HCT116 (cell line): Measurements from ENCODE around the gene DRG2. TPM values are rescaled to one million over a fixed set of nuclear protein-coding genes. Genes with fewer than 3 reads are reported as not detected.

ENCODE experiments used
- ATAC-seq: fragments of 200-7000 bp; cut with Tn5 transposase; 2 replicates; pipeline ENCODE4 v1.9.1; 2020; ENCODE audit warnings: mild to moderate bottlenecking, moderate library complexity
- BruUV-seq: library from RNA; stranded (reverse); fragments of 400-500 nt; replicated peaks from 2 replicates; lab custom pipeline; 2021; lab: Mats Ljungman, UMichigan
- CTCF ChIA-PET: fragments of 300-600 bp; sonication (Branson Sonifier 250); formaldehyde crosslinking; loops from one replicate; lab custom pipeline; 2021; ENCODE audit warnings: antibody characterized with exemption; lab: Charles Lee
- POLR2A ChIA-PET: fragments of 300-600, 350-600 bp; sonication (Branson Sonifier 250); formaldehyde crosslinking; loops from one replicate; lab custom pipeline; 2021; ENCODE audit warnings: antibody characterized with exemption; lab: Charles Lee
- RAD21 ChIA-PET, 2 experiments: fragments of 300-600 bp; sonication (Branson Sonifier 250); formaldehyde crosslinking; loops; one replicate each; lab custom pipeline; 2023; ENCODE audit warnings: low total read pairs in 2 of 2; ENCODE audit not compliant: uncharacterized antibody in 2 of 2, unreplicated experiment in 2 of 2, low non-redundant PET in 1 of 2; lab: Charles Lee
- DNase-seq: peaks from one replicate; pipeline ENCODE4 v3.0.0-alpha.2; 2010; ENCODE audit warnings: low read depth, low spot score
- H2AFZ ChIP-seq: fragments of 200-600 bp; shearing (Covaris generic), sonication (generic); 2 replicates; pipeline ENCODE4 v1.6.1; 2017; ENCODE audit warnings: low read depth, mixed run types, mixed read lengths, antibody characterized with exemption, low read length; ENCODE audit not compliant: poor library complexity, severe bottlenecking
- H3K27ac ChIP-seq: 2 replicates; pipeline ENCODE4 v1.5.1; 2012; ENCODE audit warnings: low read depth, low read length
- H3K27me3 ChIP-seq: fragments of 200-600 bp; sonication (generic); 2 replicates; pipeline ENCODE4 v1.6.1; 2016; ENCODE audit warnings: mixed run types, low read length, mixed read lengths; ENCODE audit not compliant: insufficient read depth
- H3K36me3 ChIP-seq, 2 experiments: fragments of 200-500 bp in 1 of 2; fragments of 200-600 bp in 1 of 2; sonication (Bioruptor generic) in 1 of 2; sonication (generic) in 1 of 2; 2 replicates each; pipeline versions ENCODE4 v1.5.1 to v1.6.1; 2014 to 2016; ENCODE audit warnings: low read length in 2 of 2, inconsistent platforms in 1 of 2, mixed read lengths in 1 of 2, mixed run types in 1 of 2; ENCODE audit not compliant: insufficient read depth in 2 of 2, control insufficient read depth in 1 of 2
- H3K4me1 ChIP-seq, 2 experiments: fragments of 200-600 bp in 1 of 2; sonication (generic) in 1 of 2; 2 replicates each; pipeline versions ENCODE4 v1.5.1 to v1.6.1; 2012 to 2017; ENCODE audit warnings: low read length in 2 of 2, inconsistent platforms in 1 of 2, mild to moderate bottlenecking in 1 of 2, mixed read lengths in 1 of 2, mixed run types in 1 of 2, moderate library complexity in 1 of 2; ENCODE audit not compliant: insufficient read depth in 2 of 2, control insufficient read depth in 1 of 2
- H3K4me2 ChIP-seq: fragments of 200-600 bp; sonication (generic); 2 replicates; pipeline ENCODE4 v1.6.1; 2017; ENCODE audit warnings: mixed run types, low read length, mixed read lengths
- H3K4me3 ChIP-seq, 2 experiments: fragments of 200-600 bp in 1 of 2; sonication (generic) in 1 of 2; replicated peaks in 1 of 2; 2 replicates each; pipeline ENCODE4 v1.5.1; 2011 to 2016; ENCODE audit warnings: low read length in 2 of 2, control low read depth in 1 of 2, low read depth in 1 of 2, mild to moderate bottlenecking in 1 of 2, mixed read lengths in 1 of 2, mixed run types in 1 of 2
- H3K79me2 ChIP-seq: fragments of 200-600 bp; sonication (generic); 2 replicates; pipeline ENCODE4 v1.6.1; 2017; ENCODE audit warnings: mild to moderate bottlenecking, mixed run types, low read length, moderate library complexity, mixed read lengths; ENCODE audit not compliant: insufficient read depth
- H3K9ac ChIP-seq: fragments of 200-600 bp; sonication (generic); 2 replicates; pipeline ENCODE4 v1.6.1; 2016; ENCODE audit warnings: low read length, mixed read lengths
- H3K9me2 ChIP-seq: fragments of 200-600 bp; sonication (generic), shearing (Covaris generic); 2 replicates; pipeline ENCODE4 v1.6.1; 2017; ENCODE audit warnings: mixed run types, mild to moderate bottlenecking, moderate library complexity; ENCODE audit not compliant: insufficient read depth
- H3K9me3 ChIP-seq, 2 experiments: fragments of 200-500 bp in 1 of 2; fragments of 200-600 bp in 1 of 2; sonication (Bioruptor generic) in 1 of 2; sonication (generic) in 1 of 2; 2 replicates each; pipeline ENCODE4 v1.6.1; 2014 to 2017; ENCODE audit warnings: low read length in 2 of 2, mixed read lengths in 2 of 2, inconsistent platforms in 1 of 2, low read depth in 1 of 2, mild to moderate bottlenecking in 1 of 2, mixed run types in 1 of 2, moderate library complexity in 1 of 2; ENCODE audit not compliant: control insufficient read depth in 1 of 2, insufficient read depth in 1 of 2
- H4K20me1 ChIP-seq: fragments of 200-600 bp; sonication (generic), shearing (Covaris generic); 2 replicates; pipeline ENCODE4 v1.6.1; 2017; ENCODE audit warnings: mixed run types, mild to moderate bottlenecking, moderate library complexity; ENCODE audit not compliant: insufficient read depth
- CBX3 ChIP-seq: IDR thresholded peaks from 2 replicates; pipeline ENCODE4 v1.6.1; 2012; ENCODE audit warnings: low read depth
- CEBPB ChIP-seq: IDR thresholded peaks from 2 replicates; pipeline ENCODE4 v1.6.1; 2012; ENCODE audit warnings: low read depth
- ELF1 ChIP-seq: IDR thresholded peaks from 2 replicates; pipeline ENCODE4 v1.6.1; 2012; ENCODE audit warnings: low read depth, borderline replicate concordance
- FOSL1 ChIP-seq: IDR thresholded peaks from 2 replicates; pipeline ENCODE4 v1.6.1; 2012; ENCODE audit warnings: low read depth
- JUND ChIP-seq: IDR thresholded peaks from 2 replicates; pipeline ENCODE4 v1.6.1; 2012
- POLR2A ChIP-seq: IDR thresholded peaks from 2 replicates; pipeline ENCODE4 v1.7.0; 2011; ENCODE audit warnings: borderline replicate concordance; ENCODE audit not compliant: insufficient read depth, insufficient read length; ENCODE audit errors: extremely low read depth
- POLR2AphosphoS5 ChIP-seq: IDR thresholded peaks from 2 replicates; pipeline ENCODE4 v1.6.1; 2011; ENCODE audit warnings: mild to moderate bottlenecking, low read depth, low read length, moderate library complexity
- RAD21 ChIP-seq: IDR thresholded peaks from 2 replicates; pipeline ENCODE4 v1.6.1; 2012; ENCODE audit warnings: low read depth, mild to moderate bottlenecking
- SIN3A ChIP-seq: IDR thresholded peaks from 2 replicates; pipeline ENCODE4 v1.6.1; 2012; ENCODE audit warnings: low read depth
- SP1 ChIP-seq: IDR thresholded peaks from 2 replicates; pipeline ENCODE4 v1.6.1; 2012; ENCODE audit warnings: low read depth
- TCF7L2 ChIP-seq: IDR thresholded peaks from 2 replicates; pipeline ENCODE4 v1.7.0; 2011; ENCODE audit warnings: borderline replicate concordance, inconsistent platforms; ENCODE audit not compliant: insufficient read depth, insufficient read length; ENCODE audit errors: extremely low read depth
- YY1 ChIP-seq: IDR thresholded peaks from 2 replicates; pipeline ENCODE4 v1.6.1; 2011; ENCODE audit warnings: low read length, low read depth, moderate library complexity, mild to moderate bottlenecking; ENCODE audit not compliant: insufficient replicate concordance; ENCODE audit errors: extremely low read depth
- ZFX ChIP-seq: fragments of 450-650 bp; IDR thresholded peaks from 2 replicates; pipeline ENCODE4 v1.6.1; 2017
- intact Hi-C: fragments of 100-400 bp; cut with micrococcal nuclease; formaldehyde crosslinking; loops from 2 replicates; pipeline ENCODE4 v1.10.0; 2022
- total RNA-seq: library from RNA; stranded (reverse); gene quantifications from one replicate; pipeline ENCODE4 v1.2.1, GENCODE V29; 2021; ENCODE audit not compliant: unreplicated experiment
- TF ChIP-seq, protein P1 (sequence below): IDR thresholded peaks from 2 replicates; pipeline ENCODE4 v1.6.1; 2011; ENCODE audit warnings: mild to moderate bottlenecking, low read length, moderate library complexity; ENCODE audit not compliant: insufficient replicate concordance; ENCODE audit errors: extremely low read depth
- TF ChIP-seq, protein P2 (sequence below): IDR thresholded peaks from 2 replicates; pipeline ENCODE4 v1.6.1; 2012; ENCODE audit warnings: low read depth
- TF ChIP-seq, protein P3 (sequence below), 3 experiments: fragments of 200-600 bp in 1 of 3; sonication (generic) in 1 of 3; IDR thresholded peaks in 2 of 3; conservative IDR thresholded peaks in 1 of 3; 2 replicates each; pipeline ENCODE4 v1.5.1; 2012 to 2017; ENCODE audit warnings: low read depth in 2 of 3, low read length in 2 of 3, antibody characterized with exemption in 1 of 3, borderline replicate concordance in 1 of 3, control low read depth in 1 of 3, mild to moderate bottlenecking in 1 of 3, mixed read lengths in 1 of 3, mixed run types in 1 of 3, moderate library complexity in 1 of 3; ENCODE audit not compliant: insufficient read depth in 1 of 3
- TF ChIP-seq, protein P4 (sequence below): IDR thresholded peaks from 2 replicates; pipeline ENCODE4 v1.6.1; 2012

The DRG2 gene
- total RNA-seq, 1 experiment from 2014 or later = 41.0 TPM

DNA sequence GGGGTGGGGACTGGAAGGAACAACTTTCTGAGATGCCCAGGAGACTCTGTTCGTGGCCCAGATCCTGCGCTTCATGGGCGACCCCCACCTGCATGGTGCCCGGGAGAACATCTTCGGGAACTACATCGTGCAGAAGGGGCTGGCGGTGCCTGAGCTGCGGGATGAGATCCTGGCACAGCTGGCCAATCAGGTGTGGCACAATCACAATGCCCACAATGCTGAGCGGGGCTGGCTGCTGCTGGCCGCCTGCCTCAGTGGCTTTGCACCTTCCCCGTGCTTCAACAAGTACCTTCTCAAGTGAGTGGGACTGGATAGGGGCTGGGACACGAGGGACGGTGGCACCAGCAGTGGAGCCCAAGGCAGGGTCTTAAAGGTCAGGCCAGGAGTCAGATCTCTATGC, 58.1 kb downstream of the DRG2 start:
- Histone ChIP-seq H3K9me2 (no peaks in the 10 kb centered on the region), H2AFZ (no peak overlapping the region), H3K36me3 (no peaks in the 10 kb centered on the region), H3K79me2 (no peaks in the 10 kb centered on the region), H3K4me2 (no peak overlapping the region), H4K20me1 (no peaks in the 10 kb centered on the region), H3K9me3 (no peaks in the 10 kb centered on the region), H3K4me1 (no peaks in the 10 kb centered on the region), H3K27ac (no peak overlapping the region), H3K4me3 (no peak overlapping the region), H3K27me3 (no peaks in the 10 kb centered on the region), H3K9ac (no peak overlapping the region)
- DNase-seq = no peak
- intact Hi-C loops = no loop called here
- no TSS peak for BruUV-seq
- ChIA-PET CTCF (no interaction called here), RAD21 (no interaction called here), POLR2A (no interaction called here)
- TF ChIP-seq YY1 (no peak), CBX3 (no peak), POLR2AphosphoS5 (no peak), RAD21 (no peak), FOSL1 (no peak), ZFX (no peak), SP1 (no peak), TCF7L2 (no peak), CEBPB (no peak), POLR2A (no peak), ELF1 (no peak), SIN3A (no peak), JUND (no peak)
- TF ChIP-seq, protein P1, sequence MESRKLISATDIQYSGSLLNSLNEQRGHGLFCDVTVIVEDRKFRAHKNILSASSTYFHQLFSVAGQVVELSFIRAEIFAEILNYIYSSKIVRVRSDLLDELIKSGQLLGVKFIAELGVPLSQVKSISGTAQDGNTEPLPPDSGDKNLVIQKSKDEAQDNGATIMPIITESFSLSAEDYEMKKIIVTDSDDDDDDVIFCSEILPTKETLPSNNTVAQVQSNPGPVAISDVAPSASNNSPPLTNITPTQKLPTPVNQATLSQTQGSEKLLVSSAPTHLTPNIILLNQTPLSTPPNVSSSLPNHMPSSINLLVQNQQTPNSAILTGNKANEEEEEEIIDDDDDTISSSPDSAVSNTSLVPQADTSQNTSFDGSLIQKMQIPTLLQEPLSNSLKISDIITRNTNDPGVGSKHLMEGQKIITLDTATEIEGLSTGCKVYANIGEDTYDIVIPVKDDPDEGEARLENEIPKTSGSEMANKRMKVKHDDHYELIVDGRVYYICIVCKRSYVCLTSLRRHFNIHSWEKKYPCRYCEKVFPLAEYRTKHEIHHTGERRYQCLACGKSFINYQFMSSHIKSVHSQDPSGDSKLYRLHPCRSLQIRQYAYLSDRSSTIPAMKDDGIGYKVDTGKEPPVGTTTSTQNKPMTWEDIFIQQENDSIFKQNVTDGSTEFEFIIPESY = no peak
- TF ChIP-seq, protein P2, sequence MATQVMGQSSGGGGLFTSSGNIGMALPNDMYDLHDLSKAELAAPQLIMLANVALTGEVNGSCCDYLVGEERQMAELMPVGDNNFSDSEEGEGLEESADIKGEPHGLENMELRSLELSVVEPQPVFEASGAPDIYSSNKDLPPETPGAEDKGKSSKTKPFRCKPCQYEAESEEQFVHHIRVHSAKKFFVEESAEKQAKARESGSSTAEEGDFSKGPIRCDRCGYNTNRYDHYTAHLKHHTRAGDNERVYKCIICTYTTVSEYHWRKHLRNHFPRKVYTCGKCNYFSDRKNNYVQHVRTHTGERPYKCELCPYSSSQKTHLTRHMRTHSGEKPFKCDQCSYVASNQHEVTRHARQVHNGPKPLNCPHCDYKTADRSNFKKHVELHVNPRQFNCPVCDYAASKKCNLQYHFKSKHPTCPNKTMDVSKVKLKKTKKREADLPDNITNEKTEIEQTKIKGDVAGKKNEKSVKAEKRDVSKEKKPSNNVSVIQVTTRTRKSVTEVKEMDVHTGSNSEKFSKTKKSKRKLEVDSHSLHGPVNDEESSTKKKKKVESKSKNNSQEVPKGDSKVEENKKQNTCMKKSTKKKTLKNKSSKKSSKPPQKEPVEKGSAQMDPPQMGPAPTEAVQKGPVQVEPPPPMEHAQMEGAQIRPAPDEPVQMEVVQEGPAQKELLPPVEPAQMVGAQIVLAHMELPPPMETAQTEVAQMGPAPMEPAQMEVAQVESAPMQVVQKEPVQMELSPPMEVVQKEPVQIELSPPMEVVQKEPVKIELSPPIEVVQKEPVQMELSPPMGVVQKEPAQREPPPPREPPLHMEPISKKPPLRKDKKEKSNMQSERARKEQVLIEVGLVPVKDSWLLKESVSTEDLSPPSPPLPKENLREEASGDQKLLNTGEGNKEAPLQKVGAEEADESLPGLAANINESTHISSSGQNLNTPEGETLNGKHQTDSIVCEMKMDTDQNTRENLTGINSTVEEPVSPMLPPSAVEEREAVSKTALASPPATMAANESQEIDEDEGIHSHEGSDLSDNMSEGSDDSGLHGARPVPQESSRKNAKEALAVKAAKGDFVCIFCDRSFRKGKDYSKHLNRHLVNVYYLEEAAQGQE = no peak
- TF ChIP-seq, protein P3, sequence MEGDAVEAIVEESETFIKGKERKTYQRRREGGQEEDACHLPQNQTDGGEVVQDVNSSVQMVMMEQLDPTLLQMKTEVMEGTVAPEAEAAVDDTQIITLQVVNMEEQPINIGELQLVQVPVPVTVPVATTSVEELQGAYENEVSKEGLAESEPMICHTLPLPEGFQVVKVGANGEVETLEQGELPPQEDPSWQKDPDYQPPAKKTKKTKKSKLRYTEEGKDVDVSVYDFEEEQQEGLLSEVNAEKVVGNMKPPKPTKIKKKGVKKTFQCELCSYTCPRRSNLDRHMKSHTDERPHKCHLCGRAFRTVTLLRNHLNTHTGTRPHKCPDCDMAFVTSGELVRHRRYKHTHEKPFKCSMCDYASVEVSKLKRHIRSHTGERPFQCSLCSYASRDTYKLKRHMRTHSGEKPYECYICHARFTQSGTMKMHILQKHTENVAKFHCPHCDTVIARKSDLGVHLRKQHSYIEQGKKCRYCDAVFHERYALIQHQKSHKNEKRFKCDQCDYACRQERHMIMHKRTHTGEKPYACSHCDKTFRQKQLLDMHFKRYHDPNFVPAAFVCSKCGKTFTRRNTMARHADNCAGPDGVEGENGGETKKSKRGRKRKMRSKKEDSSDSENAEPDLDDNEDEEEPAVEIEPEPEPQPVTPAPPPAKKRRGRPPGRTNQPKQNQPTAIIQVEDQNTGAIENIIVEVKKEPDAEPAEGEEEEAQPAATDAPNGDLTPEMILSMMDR (IDR thresholded peaks at IDR 0.05 in 2 of 3, conservative IDR thresholded peaks at IDR 0.05 in 1 of 3; ENCODE audit: borderline replicate concordance in 1 of 3, insufficient read depth in 1 of 3, low read depth in 2 of 3, low read length in 2 of 3) = no peak
- TF ChIP-seq, protein P4, sequence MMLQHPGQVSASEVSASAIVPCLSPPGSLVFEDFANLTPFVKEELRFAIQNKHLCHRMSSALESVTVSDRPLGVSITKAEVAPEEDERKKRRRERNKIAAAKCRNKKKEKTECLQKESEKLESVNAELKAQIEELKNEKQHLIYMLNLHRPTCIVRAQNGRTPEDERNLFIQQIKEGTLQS = no peak
- ATAC-seq = no peak
